Kidney epithelial cell (primary cell): ENCODE data around the gene TBL1X. TPM values are rescaled to one million over a fixed set of nuclear protein-coding genes. Genes with fewer than 3 reads are reported as not detected.

Experiments
- DNase-seq: peaks from one replicate; pipeline ENCODE4 v3.0.0-alpha.2; 2010; ENCODE audit warnings: low read depth
- H3K27me3 ChIP-seq: 2 replicates; pipeline ENCODE4 v1.6.0; 2011; ENCODE audit warnings: low read length; ENCODE audit not compliant: control insufficient read depth, insufficient read depth
- H3K36me3 ChIP-seq: 2 replicates; pipeline ENCODE4 v1.5.1; 2011; ENCODE audit warnings: low read length; ENCODE audit not compliant: control insufficient read depth, insufficient read depth
- H3K4me3 ChIP-seq: 2 replicates; pipeline ENCODE4 v1.5.1; 2011; ENCODE audit warnings: low read depth, mild to moderate bottlenecking, control low read depth, low read length
- total RNA-seq: library from RNA; depleted of rRNA; stranded (reverse); fragments of >200 nt; gene quantifications from 2 replicates; pipeline ENCODE4 v1.2.3, GENCODE V29; 2015
- TF ChIP-seq, protein P1 (sequence below): IDR thresholded peaks from 2 replicates; pipeline ENCODE4 v1.5.1; 2011; ENCODE audit warnings: mild to moderate bottlenecking, moderate library complexity, low read length, control low read depth, inconsistent platforms; ENCODE audit not compliant: insufficient read depth, poor library complexity, severe bottlenecking

TBL1X gene
- total RNA-seq, 1 donor from 2014 or later: 25.9 TPM

DNA sequence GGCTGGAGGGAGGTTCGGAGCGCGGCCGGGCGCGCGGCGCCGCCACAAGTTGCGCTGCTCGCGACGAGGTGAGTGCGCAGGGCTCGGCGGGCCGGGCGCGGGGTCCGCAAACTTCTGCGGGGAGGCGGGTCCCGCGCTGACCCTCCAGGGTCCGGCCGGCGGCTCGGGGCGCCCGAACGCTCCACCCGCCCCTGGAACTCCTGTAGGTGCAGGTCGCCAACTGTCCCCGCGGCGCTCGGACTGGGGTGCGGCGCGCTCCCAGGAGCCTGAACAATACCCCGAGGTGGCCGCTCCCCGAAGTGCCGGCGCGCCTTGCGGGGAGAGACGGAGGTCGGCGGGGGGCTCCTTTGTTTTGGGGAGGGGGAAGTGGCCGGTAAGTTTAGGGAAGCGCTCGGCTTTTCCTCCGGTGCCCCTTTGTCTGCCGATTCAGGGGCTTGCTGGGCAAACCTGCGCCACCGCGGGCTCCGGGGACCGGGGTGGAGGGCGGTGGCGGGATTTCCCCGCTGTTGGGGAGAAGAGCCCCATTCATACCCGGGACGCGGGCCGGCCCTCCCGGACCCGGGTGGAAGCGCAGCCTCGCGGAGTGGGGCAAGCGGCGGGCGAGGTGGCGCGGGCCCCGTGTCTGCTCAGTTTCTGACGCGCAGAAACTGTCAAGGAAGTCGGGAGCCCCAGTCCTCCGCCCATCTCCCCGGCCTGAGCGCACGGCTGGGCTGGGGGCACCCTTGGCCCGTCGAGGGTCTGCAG lies 694 bp downstream of the TBL1X start:
- no peak for DNase-seq
- TF ChIP-seq, protein P1, sequence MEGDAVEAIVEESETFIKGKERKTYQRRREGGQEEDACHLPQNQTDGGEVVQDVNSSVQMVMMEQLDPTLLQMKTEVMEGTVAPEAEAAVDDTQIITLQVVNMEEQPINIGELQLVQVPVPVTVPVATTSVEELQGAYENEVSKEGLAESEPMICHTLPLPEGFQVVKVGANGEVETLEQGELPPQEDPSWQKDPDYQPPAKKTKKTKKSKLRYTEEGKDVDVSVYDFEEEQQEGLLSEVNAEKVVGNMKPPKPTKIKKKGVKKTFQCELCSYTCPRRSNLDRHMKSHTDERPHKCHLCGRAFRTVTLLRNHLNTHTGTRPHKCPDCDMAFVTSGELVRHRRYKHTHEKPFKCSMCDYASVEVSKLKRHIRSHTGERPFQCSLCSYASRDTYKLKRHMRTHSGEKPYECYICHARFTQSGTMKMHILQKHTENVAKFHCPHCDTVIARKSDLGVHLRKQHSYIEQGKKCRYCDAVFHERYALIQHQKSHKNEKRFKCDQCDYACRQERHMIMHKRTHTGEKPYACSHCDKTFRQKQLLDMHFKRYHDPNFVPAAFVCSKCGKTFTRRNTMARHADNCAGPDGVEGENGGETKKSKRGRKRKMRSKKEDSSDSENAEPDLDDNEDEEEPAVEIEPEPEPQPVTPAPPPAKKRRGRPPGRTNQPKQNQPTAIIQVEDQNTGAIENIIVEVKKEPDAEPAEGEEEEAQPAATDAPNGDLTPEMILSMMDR: no peak
- Histone ChIP-seq H3K4me3 (peak overlapping the region; percentile 61), H3K36me3 (no peaks in the 10 kb centered on the region), H3K27me3 (peaks cover 7% of the 10 kb centered on the region)

DNA sequence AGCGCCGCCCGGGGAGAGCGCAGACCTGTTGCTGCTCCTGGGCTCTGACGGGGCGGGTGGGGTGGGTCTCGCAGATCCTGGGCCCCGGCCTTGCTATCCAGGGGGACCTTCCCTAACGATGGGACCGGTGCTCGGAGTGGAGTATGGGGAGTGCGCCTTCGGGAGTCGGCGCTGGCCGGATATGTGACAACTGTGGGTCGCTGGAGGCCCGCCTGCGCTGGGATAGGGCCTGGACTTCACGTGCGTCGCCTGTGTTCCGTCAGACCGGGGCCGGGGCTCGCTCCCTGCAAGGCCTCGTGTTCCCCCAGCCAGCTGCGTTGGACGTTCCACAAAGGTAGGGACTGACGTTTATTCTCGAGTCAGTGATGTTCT lies 1.3 kb downstream of the TBL1X start:
- H3K36me3 ChIP-seq: no peaks in the 10 kb centered on the region
- TF ChIP-seq, protein P1: no peak
- DNase-seq: no peak

DNA sequence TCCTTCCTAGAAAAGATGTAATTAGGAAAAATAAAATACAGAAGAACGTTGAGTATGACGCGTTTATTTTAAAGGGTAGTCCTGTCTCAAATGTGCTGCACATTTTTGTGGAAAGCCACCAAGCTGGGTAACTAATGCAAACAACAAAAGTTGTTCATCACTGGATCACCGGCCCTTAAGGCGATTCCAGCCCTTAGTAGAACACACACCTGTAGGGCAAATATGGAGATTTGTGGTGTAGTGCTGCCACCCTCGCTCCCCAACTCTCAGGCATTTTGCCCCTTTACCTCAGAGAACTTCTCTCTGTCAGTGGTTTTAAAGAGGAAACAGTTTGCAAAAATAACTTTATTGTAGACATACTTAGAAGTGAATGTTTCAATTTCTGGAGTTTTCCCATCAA lies 1.9 kb downstream of the TBL1X start:
- peaks cover 7% of the 10 kb centered on the region for H3K27me3 ChIP-seq
- H3K36me3 ChIP-seq: no peaks in the 10 kb centered on the region
- TF ChIP-seq, protein P1: no peak
- H3K4me3 ChIP-seq: peak overlapping the region; percentile 61
- DNase-seq: no peak

More for the DNA sequence above, 1.3 kb downstream of the TBL1X start:
- Histone ChIP-seq H3K27me3 (peaks cover 7% of the 10 kb centered on the region), H3K4me3 (peak overlapping the region; percentile 61)

DNA sequence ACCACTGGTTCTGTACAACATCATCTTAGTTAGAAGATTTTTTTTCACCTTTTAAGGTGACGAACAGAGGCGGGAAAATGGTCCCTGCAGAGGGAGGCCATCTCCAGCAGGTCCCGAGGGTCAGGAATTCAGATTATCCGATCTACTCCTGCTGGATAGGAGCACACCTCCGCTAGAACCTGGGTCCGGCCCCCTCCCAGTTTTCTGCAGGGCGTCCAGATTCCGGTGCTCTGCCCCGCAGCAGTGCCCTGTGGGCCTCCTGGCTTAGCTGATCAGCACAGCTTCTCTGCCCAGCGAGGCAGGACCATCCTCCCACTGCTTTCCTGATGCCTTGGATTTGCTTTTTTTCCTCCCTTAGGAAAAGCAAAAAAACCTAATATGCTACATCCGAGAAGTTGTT lies 2.3 kb downstream of the TBL1X start:
- Histone ChIP-seq H3K4me3 (peak overlapping the region; percentile 61), H3K27me3 (peaks cover 7% of the 10 kb centered on the region), H3K36me3 (no peaks in the 10 kb centered on the region)
- DNase-seq: no peak
- TF ChIP-seq, protein P1: no peak

DNA sequence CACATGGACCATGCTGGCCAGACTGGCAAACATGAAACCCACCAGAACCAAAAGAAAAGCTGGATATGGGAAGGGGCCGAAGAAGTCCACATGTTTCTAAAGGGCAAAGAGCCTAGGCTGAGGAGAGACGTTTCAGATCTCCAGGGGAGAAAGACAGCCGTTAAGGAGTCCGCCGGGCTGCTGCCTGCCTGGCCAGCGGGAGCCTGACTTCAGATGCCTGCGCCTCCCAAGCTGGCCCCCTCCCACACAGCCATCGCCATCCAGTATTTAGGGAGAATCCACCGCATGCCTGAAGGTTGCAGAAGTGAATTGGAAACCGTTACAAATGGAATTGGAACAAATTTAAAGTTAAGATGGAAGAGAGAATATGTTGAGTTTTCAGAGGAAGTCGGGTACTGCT lies 2.9 kb downstream of the TBL1X start:
- TF ChIP-seq, protein P1: no peak
- Histone ChIP-seq H3K36me3 (no peaks in the 10 kb centered on the region), H3K27me3 (peaks cover 7% of the 10 kb centered on the region), H3K4me3 (no peak overlapping the region)
- DNase-seq: no peak

DNA sequence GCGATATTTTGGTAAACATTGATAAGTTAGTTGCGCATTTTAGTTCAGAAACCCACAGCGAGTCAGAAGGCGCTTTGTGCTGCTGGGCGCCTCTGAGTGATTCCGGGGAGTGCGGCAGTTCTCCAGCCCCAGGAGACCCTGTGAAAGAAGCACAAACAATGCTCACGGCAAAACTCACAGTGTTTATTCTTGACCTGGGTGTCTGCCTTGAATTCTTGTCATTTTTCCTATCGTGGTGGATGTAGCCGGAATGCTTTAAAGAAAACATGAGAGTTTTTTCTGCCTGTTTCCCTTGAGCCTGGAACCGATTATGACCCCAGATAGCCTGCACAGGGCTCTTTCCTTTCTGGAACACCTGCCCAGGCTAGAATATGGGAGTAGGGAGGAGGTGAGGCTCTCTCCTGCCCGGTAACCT lies 6.7 kb downstream of the TBL1X start:
- Histone ChIP-seq H3K27me3 (no peaks in the 10 kb centered on the region), H3K4me3 (no peak overlapping the region), H3K36me3 (no peaks in the 10 kb centered on the region)
- no peak for DNase-seq
- TF ChIP-seq, protein P1: no peak
